DND-41 (cell line): ENCODE results near the gene SIPA1L2.

ENCODE experiments used
- CTCF ChIP-seq: IDR thresholded peaks from 2 replicates; pipeline ENCODE4 v1.5.1; 2012; ENCODE audit warnings: borderline replicate concordance, low read length, moderate library complexity, mild to moderate bottlenecking; ENCODE audit not compliant: poor library complexity, severe bottlenecking; ENCODE audit errors: extremely low read depth
- EZH2 ChIP-seq: IDR thresholded peaks from 3 replicates; pipeline ENCODE4 v1.6.1; 2012; ENCODE audit warnings: borderline replicate concordance, low read depth, mild to moderate bottlenecking, moderate library complexity, low read length, inconsistent platforms; ENCODE audit not compliant: severe bottlenecking

- TF ChIP-seq CTCF (no peak), EZH2 (no peak)
Measured at GRCh38 chr1:232643251-232643650, 13.3 kb upstream of the SIPA1L2 start.
